Cardiac septum (tissue), 1 donor: Measurements from ENCODE around the gene PUDP. TPM values are rescaled to one million over a fixed set of nuclear protein-coding genes. Genes with fewer than 3 reads are reported as not detected.
"Not testable (repeated sequence)": the region's sequence is repeated elsewhere in the genome, so short reads cannot be mapped to it uniquely, and the experiment has no call there.

ENCODE experiments used
- DNase-seq: peaks from one replicate; pipeline ENCODE4 v3.0.0-alpha.2; 2020; ENCODE audit warnings: low spot score
- intact Hi-C: fragments of 100-400 bp; cut with DNase I; formaldehyde crosslinking; loops from one replicate; pipeline ENCODE4 v1.14.0; 2022
- total RNA-seq: library from RNA; stranded (reverse); fragmentation: NEBNext Ultra II Directional; extraction: Animal tissue kit (Norgen Biotek cat#: 25700); gene quantifications from one replicate; pipeline ENCODE4 v1.2.1, GENCODE V29; 2021
- donor health status: DM: no; HTN: no; CAD: no.

Gene PUDP
- total RNA-seq, 1 donor from 2014 or later = 33.2 TPM

DNA sequence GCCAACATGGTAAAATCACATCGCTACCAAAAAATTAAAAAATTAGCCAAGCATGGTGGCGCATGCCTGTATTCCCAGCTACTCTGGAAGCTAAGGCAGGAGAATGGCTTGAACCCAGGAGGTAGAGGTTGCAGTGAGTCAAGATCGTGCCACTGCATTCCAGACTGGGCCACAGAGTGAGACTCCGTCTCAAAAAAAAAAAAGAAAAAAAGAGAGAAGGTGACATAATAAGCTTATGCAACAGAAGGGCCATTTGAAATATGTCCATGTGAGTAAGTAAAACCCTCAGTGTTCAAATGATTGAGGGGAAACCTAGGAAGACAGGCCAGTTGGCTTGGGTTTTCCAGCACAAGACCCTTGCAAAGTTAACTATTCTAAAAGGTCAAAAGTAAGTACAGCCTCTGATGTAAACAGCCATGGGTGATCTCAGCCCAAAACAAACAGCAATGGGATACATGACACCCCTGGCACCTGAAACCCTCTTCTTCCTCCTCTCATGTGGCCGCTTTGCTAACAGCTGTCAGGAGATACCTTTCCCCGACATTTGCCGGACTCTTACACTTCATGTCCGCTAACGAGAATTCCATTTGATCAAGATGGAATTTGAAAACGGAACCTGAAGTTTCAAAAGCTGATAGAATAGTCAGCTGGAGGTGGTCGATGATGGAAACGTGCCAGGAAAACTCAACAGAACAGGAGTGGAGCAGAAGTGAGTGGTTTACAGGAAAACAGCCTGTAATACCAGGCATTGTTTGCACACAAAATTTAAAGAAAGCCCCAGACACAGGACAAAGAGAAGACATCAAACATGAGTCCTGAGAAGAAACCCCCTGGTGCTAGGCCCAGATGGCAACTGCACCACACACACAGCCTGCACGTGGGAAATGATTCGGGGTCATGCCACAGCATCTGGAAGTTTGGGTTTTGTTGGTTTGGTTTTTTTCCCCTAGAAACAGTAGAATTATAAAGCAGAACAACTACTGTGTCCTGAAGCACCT lies 93.4 kb downstream of the PUDP start:
- DNase-seq = no peak
- intact Hi-C loops = no loop called here

DNA sequence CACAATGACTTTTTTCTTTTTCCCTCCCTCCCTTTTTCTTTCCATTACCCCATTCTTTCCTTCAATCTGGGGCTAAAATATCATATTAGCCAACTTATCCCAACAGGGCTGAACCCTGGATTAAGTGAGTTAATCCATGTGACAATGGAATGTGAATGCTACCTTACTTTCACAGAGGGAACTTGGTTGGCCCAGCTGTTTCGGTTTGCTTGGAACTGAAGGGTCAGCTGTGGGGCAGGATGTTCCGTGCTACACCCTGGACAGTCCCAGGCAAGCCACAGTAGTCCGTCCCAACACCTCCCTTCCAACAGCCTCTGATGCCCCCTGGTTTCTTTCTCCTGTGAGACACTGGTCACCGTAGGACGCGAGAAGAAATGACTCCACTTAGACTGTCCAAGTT lies 95.4 kb downstream of the PUDP start:
- intact Hi-C loops = no loop called here
- DNase-seq = no peak

DNA sequence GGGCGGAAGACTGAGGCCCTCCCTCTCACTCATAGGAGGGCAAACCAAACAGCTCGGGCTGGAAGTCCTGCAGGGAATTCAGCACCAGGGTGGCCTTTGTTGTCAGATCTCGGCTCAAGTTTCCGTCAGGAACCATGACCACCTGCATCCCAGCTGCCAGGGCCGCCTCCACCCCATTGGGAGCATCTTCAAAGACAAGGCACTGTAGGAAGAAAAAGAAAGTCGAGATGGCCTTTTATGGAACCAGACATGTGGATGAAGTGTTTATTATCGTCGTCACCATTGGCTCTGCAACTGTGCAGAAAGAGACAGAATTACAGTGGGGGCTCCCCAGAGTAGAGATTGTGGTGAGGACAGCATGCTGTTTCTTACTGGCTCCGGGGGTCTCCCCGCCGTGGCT lies 97.7 kb downstream of the PUDP start:
- no peak for DNase-seq
- intact Hi-C loops = no loop called here

DNA sequence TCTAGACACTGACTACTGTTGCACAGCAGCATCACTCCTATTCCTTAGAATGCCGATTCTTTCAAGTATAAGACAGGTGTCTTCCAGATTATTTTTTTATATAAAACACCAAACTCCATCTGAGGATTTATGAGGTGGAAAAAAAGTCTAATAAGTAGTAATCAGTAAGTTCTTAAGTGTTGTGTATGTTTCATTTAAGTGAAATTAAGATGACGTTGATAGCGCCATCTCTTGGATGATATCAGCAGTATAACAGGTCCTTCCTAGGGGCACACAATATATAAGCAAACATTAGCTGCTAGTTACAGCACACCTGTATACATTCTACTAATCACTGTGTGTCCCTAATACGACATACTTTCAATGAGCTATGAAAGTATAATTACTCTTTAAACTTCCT lies 100.0 kb downstream of the PUDP start:
- DNase-seq = no peak
- intact Hi-C loops = no loop called here

DNA sequence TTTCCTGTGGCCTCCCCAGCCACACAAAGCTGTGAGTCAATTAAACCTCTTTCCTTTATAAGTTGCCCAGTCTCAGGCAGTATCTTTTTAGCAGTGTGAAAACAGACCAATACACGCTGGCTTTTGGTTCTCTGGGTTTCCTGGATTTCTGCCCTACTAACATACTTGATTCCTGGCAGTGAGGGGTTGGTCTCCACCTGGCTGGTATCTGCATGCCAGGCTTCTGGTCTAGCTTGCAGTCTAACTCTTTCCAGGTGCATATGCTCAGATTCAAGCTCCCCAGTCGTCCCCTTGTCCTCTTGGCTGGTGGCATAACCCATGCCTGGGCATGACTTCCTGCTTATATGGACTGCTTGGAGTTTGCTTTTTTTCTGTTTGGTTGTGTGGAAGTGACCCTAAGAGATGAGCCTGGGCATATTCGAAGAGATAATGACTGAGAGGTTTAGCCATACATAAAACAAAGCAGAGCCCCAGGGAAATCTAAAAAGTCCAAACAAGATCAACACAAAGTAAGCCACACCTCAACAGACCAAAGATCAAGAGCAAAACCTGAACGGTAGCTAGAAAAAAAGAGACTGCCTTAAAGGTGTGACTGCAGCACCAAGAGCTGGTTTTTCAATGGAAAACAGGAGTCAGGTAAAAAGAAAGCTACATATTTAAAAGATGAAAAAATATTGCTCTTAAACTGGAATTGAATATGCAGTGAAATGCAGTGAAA lies 102.6 kb downstream of the PUDP start:
- intact Hi-C loops = no loop called here
- DNase-seq = no peak

DNA sequence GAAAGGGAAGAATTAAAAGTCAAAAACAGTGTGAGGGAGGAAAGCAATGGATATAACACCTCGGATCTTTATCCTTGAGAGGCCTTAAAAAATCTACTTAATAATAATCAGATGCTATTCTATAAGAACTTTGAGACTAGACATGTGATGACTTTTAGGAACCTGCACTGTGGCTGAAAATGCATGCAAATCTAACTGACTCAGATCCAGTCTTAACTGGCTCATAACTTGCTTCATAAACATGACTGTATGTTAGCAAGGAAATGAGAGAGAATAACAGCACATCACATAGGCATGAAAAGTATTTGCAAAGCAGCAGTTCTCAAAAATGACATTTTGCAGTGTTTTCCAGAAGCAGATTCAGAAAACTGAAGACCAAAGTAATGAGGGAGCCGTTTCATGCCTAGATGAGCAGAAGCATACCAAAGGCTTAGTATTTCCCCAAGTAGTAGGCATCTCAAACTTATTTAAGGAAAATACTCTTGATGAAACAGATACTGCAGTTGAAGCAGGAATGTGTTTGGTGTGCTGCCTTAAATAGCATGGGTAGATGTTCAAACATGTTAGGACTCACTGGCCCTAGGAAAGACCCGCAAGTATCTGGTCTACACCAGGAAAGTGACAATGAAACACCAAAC lies 104.0 kb downstream of the PUDP start:
- intact Hi-C loops, DNase-seq: not testable (repeated sequence)

DNA sequence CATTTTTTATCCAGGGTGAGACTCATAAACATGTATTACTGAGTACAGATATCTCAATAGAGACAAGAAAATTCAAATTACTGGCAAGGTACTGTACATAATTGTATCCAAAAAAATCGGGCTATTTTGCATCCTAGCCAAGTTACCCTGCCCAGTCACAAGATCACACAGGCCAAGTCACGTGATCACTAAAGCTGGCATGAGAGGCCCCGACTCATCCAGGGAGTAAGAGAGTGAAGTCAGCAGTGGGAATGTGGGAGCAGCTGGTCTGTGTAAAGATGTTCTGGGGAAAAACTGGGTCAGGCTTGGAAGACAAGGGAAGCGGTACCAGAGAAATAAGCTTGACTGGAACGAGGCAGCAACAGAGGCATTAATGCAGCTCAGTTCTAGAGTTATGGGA lies 119.7 kb downstream of the PUDP start:
- DNase-seq = no peak
- intact Hi-C loops = no loop called here

DNA sequence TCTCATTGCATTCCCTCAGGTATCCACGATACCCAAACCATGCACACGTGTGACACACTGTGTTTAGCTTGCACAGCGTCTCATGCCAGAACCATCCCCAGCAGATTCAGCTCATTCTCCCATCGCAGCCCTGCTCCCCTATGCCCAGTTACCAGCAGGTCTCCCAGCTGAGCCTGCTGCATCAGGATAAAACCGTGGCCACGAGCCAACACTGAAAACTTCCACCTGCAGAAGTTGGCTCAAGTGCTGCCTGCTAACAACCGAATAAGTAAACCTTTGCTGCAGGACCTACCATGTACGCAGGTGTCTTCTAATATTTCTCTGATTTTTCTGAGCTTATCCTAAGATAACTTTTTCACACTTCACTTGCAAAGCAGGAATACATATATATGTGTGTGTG lies 120.9 kb downstream of the PUDP start:
- DNase-seq = no peak
- intact Hi-C loops = loop anchor here (2.0 kb wide), 1 partner anchor 30 kb away; no protein-coding TSS in a partner anchor

DNA sequence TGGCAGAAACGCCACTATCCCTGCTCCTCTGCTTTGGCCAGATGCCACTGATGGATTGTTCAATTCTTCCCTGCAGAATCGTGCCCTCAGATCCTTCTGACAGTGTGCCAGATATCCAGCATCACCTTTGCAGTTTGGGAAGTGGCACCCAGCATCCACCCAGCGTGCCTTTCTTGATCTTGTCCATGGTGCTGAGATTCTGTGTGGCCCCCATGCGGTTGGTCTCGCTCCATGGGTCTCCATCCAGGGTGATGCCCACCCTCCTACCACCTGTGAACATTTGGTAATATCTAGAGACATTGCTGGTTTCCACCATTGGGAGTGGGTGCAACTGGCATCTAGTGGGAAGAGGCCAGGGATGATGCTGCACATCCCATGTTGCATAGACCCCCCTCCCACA lies 121.6 kb downstream of the PUDP start:
- not testable (repeated sequence) for DNase-seq
- intact Hi-C loops = loop anchor here (2.0 kb wide), 1 partner anchor 30 kb away; no protein-coding TSS in a partner anchor

DNA sequence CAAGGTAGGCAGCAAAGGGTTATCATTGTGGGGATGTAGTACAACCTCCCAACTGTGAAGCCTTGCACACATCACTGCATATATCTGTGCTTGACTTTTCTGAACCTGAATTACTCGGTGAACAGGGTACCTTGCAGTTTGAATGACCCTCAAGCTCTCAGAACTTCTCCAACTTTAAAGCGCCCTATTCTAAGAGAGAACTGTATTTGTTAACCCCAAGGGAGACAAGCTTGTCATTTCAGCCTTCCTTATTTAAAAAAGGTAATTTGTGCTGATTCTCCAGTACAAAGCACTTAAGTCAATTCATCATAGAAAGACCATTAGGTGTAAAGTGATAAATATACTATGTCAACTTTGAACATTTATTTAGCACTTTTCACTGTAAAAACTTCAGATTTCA lies 122.5 kb downstream of the PUDP start:
- no peak for DNase-seq
- intact Hi-C loops = no loop called here

DNA sequence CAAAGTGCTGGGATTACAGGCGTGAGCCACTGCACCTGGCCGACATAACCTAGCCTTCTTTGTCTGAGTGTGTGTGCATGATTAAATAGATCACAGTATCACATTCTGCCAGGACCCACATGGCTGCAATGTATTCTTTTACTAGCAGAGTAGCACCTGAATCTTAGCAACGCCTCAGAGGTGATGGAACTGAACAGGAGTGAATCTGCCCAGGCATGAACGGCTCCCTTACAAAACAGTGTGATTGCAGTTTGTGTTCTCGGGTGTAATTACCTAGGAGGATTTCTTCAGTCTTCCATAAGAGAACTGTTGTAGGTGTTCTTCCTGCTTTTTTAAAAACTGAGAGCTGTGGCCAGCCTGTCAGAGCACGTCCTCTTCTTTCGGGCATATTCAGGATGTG lies 123.1 kb downstream of the PUDP start:
- intact Hi-C loops = no loop called here
- no peak for DNase-seq

DNA sequence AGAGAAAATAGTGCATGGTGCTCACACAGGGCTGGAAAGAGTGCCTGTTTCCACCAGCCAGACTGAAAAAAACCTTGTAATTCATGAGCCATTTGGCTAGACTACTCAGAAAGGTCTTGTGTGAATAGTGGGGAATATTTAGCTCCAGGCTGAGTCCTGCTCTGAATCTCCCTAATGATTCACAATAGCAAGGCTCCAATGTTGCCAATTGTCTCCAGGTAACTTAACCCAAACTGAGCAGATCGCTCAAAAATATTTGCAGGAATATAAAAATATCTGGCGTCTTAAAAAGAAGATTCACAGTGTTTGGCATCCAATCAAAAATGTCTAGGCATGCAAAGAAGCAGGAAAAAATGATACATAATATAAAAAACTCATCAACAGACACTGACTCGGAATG lies 125.0 kb downstream of the PUDP start:
- intact Hi-C loops, DNase-seq: not testable (repeated sequence)

DNA sequence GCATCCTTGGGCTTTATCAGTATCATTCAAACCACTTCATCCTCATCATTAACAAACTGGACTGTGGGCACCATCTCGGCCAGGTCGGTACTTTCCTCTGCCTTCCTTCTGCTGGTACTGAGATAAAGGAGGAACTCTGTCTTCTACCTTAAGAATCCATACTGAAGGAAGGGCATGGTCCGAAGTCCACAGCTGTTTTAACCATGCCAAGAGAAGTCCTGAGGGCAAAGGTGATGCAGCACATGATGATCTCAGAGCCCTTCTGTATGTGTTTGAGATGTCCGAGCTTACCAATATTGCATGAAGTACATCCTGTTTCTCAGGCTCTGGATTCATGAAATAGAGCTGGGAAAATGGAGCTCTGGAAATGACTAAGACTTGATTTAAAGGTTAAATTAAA lies 126.0 kb downstream of the PUDP start:
- intact Hi-C loops = no loop called here
- no peak for DNase-seq

DNA sequence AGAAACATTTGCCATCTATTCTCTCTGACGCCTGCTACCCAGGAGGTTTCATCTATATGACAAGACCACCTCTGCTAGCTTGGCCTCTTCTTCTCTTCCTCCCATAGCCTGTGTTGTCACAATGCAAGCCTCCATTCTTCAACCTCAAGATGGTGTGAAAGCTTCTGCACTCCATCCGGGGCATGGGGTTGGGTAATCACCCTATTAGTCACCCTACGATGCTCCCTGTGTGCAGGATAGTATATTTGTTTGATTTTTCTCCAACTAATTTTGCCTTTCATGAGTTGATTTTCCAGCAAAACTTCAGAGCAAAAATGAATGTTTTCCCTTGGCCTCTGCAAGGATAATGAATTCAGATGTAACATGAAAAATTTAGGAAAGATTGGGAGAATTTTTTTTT lies 128.4 kb downstream of the PUDP start:
- intact Hi-C loops = no loop called here
- no peak for DNase-seq

DNA sequence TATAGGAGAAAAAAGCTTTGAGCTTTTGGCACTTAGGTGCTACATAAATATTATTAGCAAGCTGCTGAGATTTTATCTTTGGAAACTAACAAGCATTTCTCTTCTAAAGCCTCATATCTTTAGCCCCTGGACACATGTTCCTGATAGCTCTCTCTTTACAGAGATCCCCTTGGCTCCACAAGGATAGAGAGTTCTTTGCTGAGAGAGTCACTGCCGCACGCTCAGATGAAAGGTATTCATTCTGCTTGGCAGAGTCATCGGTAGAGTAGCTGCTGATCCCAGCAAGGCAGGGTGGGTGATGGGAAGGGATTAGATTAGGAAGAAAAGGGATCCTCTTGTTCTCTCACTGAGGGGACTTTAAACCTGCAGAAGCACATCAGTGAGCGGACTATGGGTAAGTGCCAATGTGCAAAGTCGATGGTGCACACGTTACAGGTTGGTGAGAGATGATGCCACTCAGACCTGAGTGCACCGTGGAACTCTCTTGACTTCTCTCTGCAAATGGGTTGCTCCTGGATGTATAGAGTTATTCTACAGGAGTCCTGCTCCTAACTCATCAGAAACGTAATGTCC lies 135.6 kb downstream of the PUDP start:
- DNase-seq, intact Hi-C loops: not testable (repeated sequence)

DNA sequence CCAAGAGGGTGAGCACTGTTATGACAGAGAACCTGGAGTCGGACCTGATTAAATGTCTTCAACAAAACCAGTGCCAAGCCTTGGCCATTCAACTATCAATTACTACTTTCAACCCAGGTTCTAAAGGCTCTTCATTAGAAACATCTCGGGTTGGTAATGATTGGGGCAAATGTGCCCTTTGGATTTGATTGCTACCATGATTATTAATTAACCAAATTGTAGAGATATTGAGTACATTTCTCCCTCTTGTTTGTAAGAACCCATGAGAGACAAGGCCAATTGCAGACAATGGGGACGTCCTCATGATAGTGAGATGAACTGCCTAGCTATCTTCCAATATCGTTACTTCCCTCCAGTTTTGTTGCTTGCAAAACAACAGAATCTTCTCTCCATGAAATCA lies 137.1 kb downstream of the PUDP start:
- DNase-seq, intact Hi-C loops: not testable (repeated sequence)

DNA sequence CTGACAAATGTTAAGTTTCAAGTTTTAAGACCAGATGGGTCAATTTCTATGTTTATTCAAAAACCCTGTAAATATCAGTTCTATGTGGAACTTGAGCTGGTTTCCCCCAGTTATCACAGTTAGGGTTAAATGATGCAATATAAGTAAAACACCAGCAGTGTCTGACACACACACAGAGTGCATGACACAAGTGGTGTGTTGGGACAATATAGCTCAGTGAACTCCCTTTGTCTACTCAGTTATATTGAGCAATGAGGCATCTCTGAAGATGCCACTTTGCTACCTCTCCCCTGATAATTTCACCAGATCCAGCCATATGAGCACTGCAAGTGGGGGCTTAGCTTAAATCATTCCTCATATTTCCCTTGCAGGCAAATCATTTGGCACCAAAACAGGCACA lies 140.6 kb downstream of the PUDP start:
- intact Hi-C loops, DNase-seq: not testable (repeated sequence)
